Coronary artery (tissue), 2 donors: ENCODE measurements around the gene HEATR1.

Experiments used
- DNase-seq: peaks from one replicate; pipeline ENCODE4 v3.0.0-alpha.2; 2017; ENCODE audit warnings: low spot score
- H3K27ac ChIP-seq, 2 donors: fragments of 200-600 bp; sonication (generic); one replicate each; pipeline ENCODE4 v1.5.1; 2016 to 2019
- H3K4me3 ChIP-seq: fragments of 200-600 bp; sonication (generic); 2 replicates; pipeline ENCODE4 v1.5.1; 2016; ENCODE audit warnings: mild to moderate bottlenecking, moderate library complexity
- TF ChIP-seq, protein P1 (sequence below): fragments of 200-600 bp; sonication (generic); IDR thresholded peaks from one replicate; pipeline ENCODE4 v1.5.1; 2019; ENCODE audit warnings: antibody characterized with exemption

Gene HEATR1

DNA sequence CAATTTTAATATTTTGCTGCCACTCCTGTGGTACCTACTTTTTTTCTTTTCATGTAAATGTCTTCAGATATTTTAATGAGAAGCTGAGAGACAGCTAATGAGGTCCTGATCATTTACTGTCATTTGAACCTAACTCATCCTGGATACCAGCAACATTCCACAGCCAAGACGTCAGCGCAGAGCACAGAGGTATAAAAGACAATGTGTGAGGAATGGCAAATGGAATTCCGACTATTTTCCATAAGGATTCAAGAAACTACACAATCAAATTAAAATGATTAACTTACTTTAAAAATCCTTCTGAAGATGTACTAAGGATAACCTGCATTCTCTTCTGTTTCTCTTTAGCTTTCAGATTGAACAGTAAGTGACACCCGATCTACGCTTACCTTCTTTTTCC is 38.8 kb downstream of the HEATR1 start:
- TF ChIP-seq, protein P1, sequence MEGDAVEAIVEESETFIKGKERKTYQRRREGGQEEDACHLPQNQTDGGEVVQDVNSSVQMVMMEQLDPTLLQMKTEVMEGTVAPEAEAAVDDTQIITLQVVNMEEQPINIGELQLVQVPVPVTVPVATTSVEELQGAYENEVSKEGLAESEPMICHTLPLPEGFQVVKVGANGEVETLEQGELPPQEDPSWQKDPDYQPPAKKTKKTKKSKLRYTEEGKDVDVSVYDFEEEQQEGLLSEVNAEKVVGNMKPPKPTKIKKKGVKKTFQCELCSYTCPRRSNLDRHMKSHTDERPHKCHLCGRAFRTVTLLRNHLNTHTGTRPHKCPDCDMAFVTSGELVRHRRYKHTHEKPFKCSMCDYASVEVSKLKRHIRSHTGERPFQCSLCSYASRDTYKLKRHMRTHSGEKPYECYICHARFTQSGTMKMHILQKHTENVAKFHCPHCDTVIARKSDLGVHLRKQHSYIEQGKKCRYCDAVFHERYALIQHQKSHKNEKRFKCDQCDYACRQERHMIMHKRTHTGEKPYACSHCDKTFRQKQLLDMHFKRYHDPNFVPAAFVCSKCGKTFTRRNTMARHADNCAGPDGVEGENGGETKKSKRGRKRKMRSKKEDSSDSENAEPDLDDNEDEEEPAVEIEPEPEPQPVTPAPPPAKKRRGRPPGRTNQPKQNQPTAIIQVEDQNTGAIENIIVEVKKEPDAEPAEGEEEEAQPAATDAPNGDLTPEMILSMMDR = no peak
- Histone ChIP-seq H3K27ac (no peak overlapping the region), H3K4me3 (no peak overlapping the region)
- DNase-seq = no peak

DNA sequence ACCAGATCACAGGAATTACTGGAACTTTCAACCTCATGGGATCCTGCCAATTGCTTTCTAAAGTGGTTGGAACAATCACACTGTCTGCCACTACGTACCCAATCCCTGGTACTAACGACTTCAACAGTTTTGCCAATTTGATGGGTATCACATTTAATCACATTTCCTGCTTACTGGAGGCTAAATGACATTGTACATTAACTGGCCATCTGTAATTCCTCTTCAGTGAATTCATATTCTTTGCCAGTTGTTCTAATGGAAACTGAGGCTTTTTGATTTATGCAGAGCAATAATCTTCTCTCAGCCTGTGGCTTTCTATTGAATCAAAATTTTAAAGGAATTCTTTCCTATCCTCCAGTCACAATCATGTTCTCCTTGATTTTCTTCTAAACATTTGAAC is 42.3 kb downstream of the HEATR1 start:
- H3K27ac ChIP-seq = no peak overlapping the region
- DNase-seq = no peak
- H3K4me3 ChIP-seq = no peak overlapping the region
- TF ChIP-seq, protein P1 = no peak

DNA sequence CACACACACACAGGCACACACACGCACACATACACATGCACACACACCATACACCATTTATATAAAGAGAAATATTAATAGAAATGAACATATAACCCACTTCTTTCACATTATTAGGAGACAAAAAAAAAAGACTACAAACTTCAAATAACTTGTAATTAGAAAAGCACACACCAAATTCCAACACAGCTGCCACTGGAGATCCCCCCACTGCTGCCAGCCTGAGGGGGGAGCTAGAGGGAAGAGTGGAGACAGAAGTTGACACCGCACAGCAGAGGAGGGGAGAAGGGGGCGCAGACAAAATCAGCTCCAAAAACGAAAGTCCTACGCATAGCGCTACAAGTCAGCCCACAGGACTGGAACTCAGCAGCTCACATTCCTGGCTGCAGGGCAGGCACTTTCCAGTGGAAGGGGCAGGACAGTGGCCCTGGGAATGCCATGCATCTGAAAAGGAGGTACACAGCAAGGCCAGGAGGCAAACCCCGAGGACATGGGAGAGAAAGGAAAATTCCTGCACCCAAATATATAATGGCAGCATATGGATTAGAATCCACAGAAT is 44.0 kb downstream of the HEATR1 start:
- Histone ChIP-seq H3K27ac (no peak overlapping the region), H3K4me3 (no peak overlapping the region)
- DNase-seq = no peak
- TF ChIP-seq, protein P1 = no peak

DNA sequence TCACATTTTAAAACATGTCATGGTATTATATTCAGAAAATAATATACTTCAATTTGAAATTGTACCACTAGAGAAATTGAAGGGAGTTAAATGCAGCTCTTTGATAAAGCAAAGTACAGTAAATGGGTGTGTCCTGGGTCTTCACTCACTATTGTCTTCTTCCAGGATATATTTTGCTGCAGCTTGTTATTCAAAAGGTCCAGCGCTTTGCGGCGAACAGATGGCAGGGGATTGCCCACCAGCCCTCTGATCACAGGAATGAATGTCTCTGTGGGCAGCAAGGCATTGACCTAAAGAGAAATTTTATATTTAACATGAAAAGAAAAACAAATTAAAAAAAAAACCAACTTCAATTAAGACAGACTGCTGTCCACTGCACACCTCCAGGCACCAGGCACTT is 45.5 kb downstream of the HEATR1 start:
- Histone ChIP-seq H3K4me3 (no peak overlapping the region), H3K27ac (no peak overlapping the region)
- DNase-seq = no peak
- TF ChIP-seq, protein P1 = no peak

DNA sequence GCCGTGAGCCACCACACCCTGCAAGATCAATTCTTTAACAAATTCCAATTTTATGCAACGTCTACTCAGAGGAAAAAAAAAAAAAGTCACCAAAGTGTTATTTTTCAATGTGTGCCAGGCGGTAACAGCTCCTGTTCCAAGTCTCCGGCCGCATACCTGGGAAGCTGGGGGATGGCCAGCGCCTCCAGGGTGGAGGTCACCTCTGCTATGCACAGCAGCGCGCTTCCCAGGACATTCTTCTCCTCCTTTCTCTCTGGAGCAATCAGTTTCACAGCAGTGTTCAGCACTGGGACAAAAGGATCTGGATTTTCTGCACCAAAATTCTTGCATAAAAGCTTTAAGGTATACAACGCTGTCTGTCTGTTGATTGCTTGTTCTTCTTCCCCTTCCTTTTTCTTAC is 46.2 kb downstream of the HEATR1 start:
- Histone ChIP-seq H3K4me3 (no peak overlapping the region), H3K27ac (no peak overlapping the region)
- no peak for DNase-seq
- TF ChIP-seq, protein P1 = no peak

DNA sequence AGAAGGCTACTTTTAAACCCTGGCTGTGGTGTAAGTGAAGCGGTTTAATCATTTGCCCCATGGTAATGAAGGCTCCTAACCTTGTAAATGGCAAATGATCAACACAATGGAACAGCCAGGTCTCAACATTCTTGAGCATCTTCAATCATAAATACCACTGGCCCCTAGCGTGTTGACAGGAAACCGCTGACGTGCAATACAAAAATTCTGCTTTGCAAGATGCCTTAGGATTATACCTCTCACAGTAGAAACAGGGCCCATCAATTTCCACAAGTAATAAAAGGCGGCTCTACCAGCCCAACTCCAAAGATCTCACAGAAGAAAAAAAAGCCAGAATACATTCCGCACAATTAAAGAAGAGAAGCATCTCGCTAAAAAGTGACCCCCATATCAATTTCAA is 47.7 kb downstream of the HEATR1 start:
- TF ChIP-seq, protein P1 = no peak
- no peak overlapping the region for H3K4me3 ChIP-seq
- DNase-seq = no peak
- H3K27ac ChIP-seq = no peak overlapping the region

DNA sequence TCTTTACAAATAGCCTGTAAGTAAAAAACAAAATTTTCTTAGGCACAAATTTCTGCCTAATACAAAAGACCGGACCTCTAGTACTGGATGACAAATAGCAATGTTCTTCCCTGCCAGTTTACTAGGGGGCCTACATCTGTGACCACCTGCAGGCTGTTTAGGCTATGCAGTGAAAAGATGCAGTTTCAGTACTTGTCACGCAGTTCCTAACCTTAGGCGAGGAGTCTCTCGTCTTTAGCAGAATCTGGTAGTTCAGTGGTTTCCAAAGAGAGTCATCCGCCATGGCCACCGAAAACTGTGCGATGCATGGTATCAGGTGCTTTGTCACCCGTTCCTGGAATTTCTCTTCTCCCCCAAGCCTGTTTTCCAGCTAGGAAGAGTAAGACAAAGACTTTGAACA is 50.9 kb downstream of the HEATR1 start:
- TF ChIP-seq, protein P1 = no peak
- no peak for DNase-seq
- H3K27ac ChIP-seq = no peak overlapping the region

More for the DNA sequence above, 50.9 kb downstream of the HEATR1 start:
- H3K4me3 ChIP-seq = no peak overlapping the region
